Upper lobe of right lung (tissue), 1 donor: ENCODE results near the gene IL4R. TPM values are rescaled to one million over a fixed set of nuclear protein-coding genes. Genes with fewer than 3 reads are reported as not detected.

Experiments used
- ATAC-seq: fragments of 200-7000 bp; cut with Tn5 transposase; one replicate; pipeline ENCODE4 v1.9.1; 2020; ENCODE audit warnings: mild to moderate bottlenecking, moderate library complexity
- DNase-seq: peaks from one replicate; pipeline ENCODE4 v3.0.0-alpha.2; 2020
- H3K27ac ChIP-seq: fragments of 200-600 bp; one replicate; pipeline ENCODE4 v1.8.0; 2022
- H3K27me3 ChIP-seq: fragments of 200-600 bp; one replicate; pipeline ENCODE4 v1.8.0; 2022; ENCODE audit warnings: mild to moderate bottlenecking
- H3K36me3 ChIP-seq: fragments of 200-600 bp; one replicate; pipeline ENCODE4 v1.8.0; 2022
- H3K4me1 ChIP-seq: fragments of 200-600 bp; one replicate; pipeline ENCODE4 v1.8.0; 2022
- H3K4me3 ChIP-seq: fragments of 200-600 bp; one replicate; pipeline ENCODE4 v1.8.0; 2022; ENCODE audit warnings: mild to moderate bottlenecking
- H3K9me3 ChIP-seq: fragments of 200-600 bp; one replicate; pipeline ENCODE4 v1.8.0; 2022
- CTCF ChIP-seq: fragments of 200-600 bp; IDR thresholded peaks from one replicate; pipeline ENCODE4 v1.8.0; 2022; ENCODE audit warnings: antibody characterized with exemption
- intact Hi-C: fragments of 100-400 bp; cut with DNase I; formaldehyde crosslinking; loops from one replicate; pipeline ENCODE4 v1.11.0; 2022
- total RNA-seq: library from RNA; stranded (reverse); fragmentation: NEBNext Ultra II Directional; extraction: Animal tissue kit (Norgen Biotek cat#: 25700); gene quantifications from one replicate; pipeline ENCODE4 v1.2.1, GENCODE V29; 2021
- donor health status: DM: no; HTN: yes; CAD: no; lungs with severe emphysema.

The IL4R gene
- total RNA-seq, 1 donor from 2014 or later, result 153 TPM

DNA sequence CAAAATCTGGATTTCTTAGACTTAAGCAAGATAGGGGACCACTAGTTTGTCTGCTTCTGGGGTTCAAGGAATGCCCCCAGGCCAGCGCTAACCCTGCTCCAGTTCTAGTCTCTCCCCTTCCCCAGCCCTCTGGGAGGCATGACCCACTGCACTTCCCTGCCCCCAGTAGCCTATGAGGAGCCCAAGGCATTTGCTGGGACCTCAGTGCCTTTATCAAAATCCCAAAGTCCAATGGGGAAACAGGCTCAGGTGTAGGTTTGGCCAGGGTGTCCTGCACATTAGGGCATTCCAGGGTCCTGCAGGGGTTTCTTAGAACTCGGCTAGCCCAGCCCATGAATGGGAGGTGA, 1.2 kb downstream of the IL4R start:
- H3K4me1 ChIP-seq, result peaks cover 58% of the 10 kb centered on the region
- peak overlapping the region; percentile 98 for H3K4me3 ChIP-seq
- no peaks in the 10 kb centered on the region for H3K9me3 ChIP-seq
- ATAC-seq (no peak), DNase-seq (no peak)
- H3K27me3 ChIP-seq, result no peaks in the 10 kb centered on the region
- peak overlapping the region; percentile 99 for H3K27ac ChIP-seq
- no peak for TF ChIP-seq CTCF
- intact Hi-C loops, result no loop called here
- H3K36me3 ChIP-seq, result peaks cover 6% of the 10 kb centered on the region

- Histone ChIP-seq H3K4me3 (peak overlapping the region; percentile 98), H3K27me3 (no peaks in the 10 kb centered on the region), H3K4me1 (peaks cover 63% of the 10 kb centered on the region), H3K9me3 (no peaks in the 10 kb centered on the region), H3K36me3 (peaks cover 6% of the 10 kb centered on the region), H3K27ac (peak overlapping the region; percentile 99)
- ATAC-seq (peak; percentile 36), DNase-seq (peak; percentile 73)
- no peak for TF ChIP-seq CTCF
- intact Hi-C loops, result no loop called here
Observed at GRCh38 chr16:27315333-27316037, 1.7 kb downstream of the IL4R start.

DNA sequence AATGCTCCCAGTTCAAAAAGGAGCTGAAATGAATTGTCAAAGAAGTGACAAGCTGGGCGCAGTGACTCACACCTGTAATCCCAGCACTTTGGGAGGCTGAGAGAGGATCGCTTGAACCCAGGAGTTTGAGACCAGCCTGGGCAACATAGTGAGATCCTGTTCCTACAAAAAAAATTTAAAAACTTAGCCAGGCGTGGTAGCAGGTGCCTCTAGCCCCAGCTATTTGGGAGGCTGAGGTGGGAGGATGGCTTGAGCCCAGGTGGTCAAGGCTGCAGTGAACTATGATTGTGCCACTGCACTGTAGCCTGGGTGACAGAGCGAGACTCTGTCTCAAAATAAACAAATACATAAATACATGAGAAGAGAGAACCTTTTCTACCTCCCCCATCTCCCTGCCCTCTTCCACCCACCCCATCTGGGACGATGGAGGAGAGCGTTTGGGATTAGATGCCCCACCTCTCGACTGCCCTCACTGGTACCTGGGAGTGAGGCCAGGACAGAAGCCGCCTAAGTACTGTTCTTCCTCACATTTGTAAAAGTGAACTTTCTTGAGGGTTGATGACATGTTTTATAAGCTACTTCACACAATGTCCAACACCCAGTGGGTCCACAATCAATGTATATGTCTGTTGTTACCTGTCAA, 2.4 kb downstream of the IL4R start:
- no peak for ATAC-seq
- intact Hi-C loops, result no loop called here
- peak overlapping the region; percentile 99 for H3K27ac ChIP-seq
- H3K27me3 ChIP-seq, result no peaks in the 10 kb centered on the region
- no peak for TF ChIP-seq CTCF
- peaks cover 70% of the 10 kb centered on the region for H3K4me1 ChIP-seq
- DNase-seq, result no peak
- H3K9me3 ChIP-seq, result no peaks in the 10 kb centered on the region
- H3K4me3 ChIP-seq, result peak overlapping the region; percentile 98
- H3K36me3 ChIP-seq, result peaks cover 6% of the 10 kb centered on the region

GRCh38 chr16:27317320-27317719, 3.5 kb downstream of the IL4R start:
- Histone ChIP-seq H3K9me3 (no peaks in the 10 kb centered on the region), H3K36me3 (peaks cover 6% of the 10 kb centered on the region), H3K4me1 (peaks cover 82% of the 10 kb centered on the region), H3K4me3 (peak overlapping the region; percentile 98), H3K27ac (peak overlapping the region; percentile 99), H3K27me3 (no peaks in the 10 kb centered on the region)
- ATAC-seq (no peak), DNase-seq (no peak)
- intact Hi-C loops, result no loop called here
- TF ChIP-seq CTCF, result no peak

DNA sequence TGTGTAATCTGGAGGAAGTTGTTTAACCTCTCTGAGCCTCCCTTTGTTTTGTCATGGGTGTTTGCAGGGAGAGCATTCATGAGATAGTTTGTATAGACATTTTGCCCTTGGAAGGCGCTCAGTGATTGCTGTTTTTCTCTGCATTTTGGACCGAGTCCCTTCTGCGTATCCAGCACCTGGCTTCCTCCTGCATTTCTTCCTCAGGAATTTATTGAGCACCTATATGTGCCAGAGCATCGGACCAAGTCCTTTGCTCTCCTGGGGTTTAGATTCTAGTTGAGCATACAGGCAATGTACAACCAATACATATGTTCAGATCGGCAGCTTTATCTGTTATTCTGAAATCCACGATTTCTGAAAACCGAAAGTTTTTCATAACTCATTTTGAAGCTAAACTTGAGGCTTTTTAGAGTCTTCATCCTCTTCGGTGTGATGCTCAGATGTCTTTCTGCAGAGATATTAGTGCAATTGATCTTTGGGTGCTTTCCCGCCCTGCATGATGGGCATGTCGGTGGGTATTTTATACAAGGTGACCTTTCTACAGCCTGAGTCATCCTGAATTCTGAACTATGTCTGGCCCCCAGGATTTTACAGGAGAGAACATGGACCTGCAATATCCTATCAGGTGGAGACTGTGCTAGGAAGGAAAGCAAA, 4.1 kb downstream of the IL4R start:
- Histone ChIP-seq H3K4me3 (peak overlapping the region; percentile 98), H3K9me3 (no peaks in the 10 kb centered on the region), H3K27ac (peak overlapping the region; percentile 99), H3K4me1 (peaks cover 82% of the 10 kb centered on the region), H3K36me3 (peaks cover 6% of the 10 kb centered on the region), H3K27me3 (no peaks in the 10 kb centered on the region)
- ATAC-seq (no peak), DNase-seq (no peak)
- TF ChIP-seq CTCF, result no peak
- intact Hi-C loops, result no loop called here
